Endothelial cell of umbilical vein (primary cell): ENCODE data around the gene GPALPP1. TPM values are rescaled to one million over a fixed set of nuclear protein-coding genes. Genes with fewer than 3 reads are reported as not detected.

Experiments
- BruUV-seq: library from RNA; stranded (reverse); fragments of 400-500 nt; replicated peaks from 2 replicates; lab custom pipeline; 2021; lab: Mats Ljungman, UMichigan
- CTCF ChIA-PET: fragments of 300-600, 350-600 bp; sonication (Branson Sonifier 250); formaldehyde crosslinking; loops from one replicate; lab custom pipeline; 2021; ENCODE audit warnings: antibody characterized with exemption, inconsistent platforms; lab: Charles Lee
- POLR2A ChIA-PET: fragments of 300-600, 350-600 bp; sonication (Branson Sonifier 250); formaldehyde crosslinking; loops from one replicate; lab custom pipeline; 2021; ENCODE audit warnings: antibody characterized with exemption, inconsistent platforms; lab: Charles Lee
- DNase-seq: peaks from one replicate; pipeline ENCODE4 v3.0.0-alpha.2; 2011; ENCODE audit warnings: low read depth, low spot score
- FAIRE-seq: peaks from 2 replicates; lab custom pipeline; 2011; peaks lifted over from hg19 to GRCh38; lab: Jason Lieb, UNC
- H2AFZ ChIP-seq: 2 replicates; pipeline ENCODE4 v1.6.0; 2012; ENCODE audit warnings: low read depth, low read length, control low read depth, inconsistent platforms
- H3K27ac ChIP-seq: 2 replicates; pipeline ENCODE4 v1.5.1; 2011; ENCODE audit warnings: low read depth, mild to moderate bottlenecking, control low read depth, low read length, moderate library complexity; ENCODE audit not compliant: insufficient read depth
- H3K27me3 ChIP-seq, 2 experiments: 2 replicates each; pipeline versions ENCODE4 v1.6.0 to v1.6.1; 2011; ENCODE audit warnings: low read length in 2 of 2, mixed read lengths in 1 of 2; ENCODE audit not compliant: control insufficient read depth in 2 of 2, insufficient read depth in 2 of 2
- H3K36me3 ChIP-seq, 2 experiments: 2 replicates in 1 of 2; 3 replicates in 1 of 2; pipeline ENCODE4 v1.5.1; 2011; ENCODE audit warnings: low read length in 2 of 2, mild to moderate bottlenecking in 1 of 2, moderate library complexity in 1 of 2; ENCODE audit not compliant: control insufficient read depth in 2 of 2, insufficient read depth in 2 of 2; ENCODE audit errors: extremely low read depth in 1 of 2
- H3K4me1 ChIP-seq: 3 replicates; pipeline ENCODE4 v1.5.1; 2011; ENCODE audit warnings: mild to moderate bottlenecking, low read length; ENCODE audit not compliant: control insufficient read depth, insufficient read depth; ENCODE audit errors: extremely low read depth
- H3K4me2 ChIP-seq: 2 replicates; pipeline ENCODE4 v1.6.1; 2011; ENCODE audit warnings: low read length, control low read depth, mixed read lengths; ENCODE audit not compliant: insufficient read depth
- H3K4me3 ChIP-seq, 3 experiments: fragments of 200-600 bp in 1 of 3; sonication (generic), shearing (Covaris generic) in 1 of 3; replicated peaks in 1 of 3; 2 replicates each; pipeline ENCODE4 v1.5.1; 2011 to 2016; ENCODE audit warnings: control low read depth in 3 of 3, low read length in 3 of 3, mild to moderate bottlenecking in 2 of 3, inconsistent platforms in 1 of 3, low read depth in 1 of 3, moderate library complexity in 1 of 3; ENCODE audit not compliant: insufficient read depth in 1 of 3
- H3K79me2 ChIP-seq: 2 replicates; pipeline ENCODE4 v1.6.0; 2012; ENCODE audit warnings: low read length, inconsistent platforms; ENCODE audit not compliant: control insufficient read depth, insufficient read depth
- H3K9ac ChIP-seq: replicated peaks from 2 replicates; pipeline ENCODE3; 2011; ENCODE audit warnings: low read length, control low read depth; ENCODE audit not compliant: insufficient read depth; ENCODE audit errors: extremely low read depth
- H3K9me1 ChIP-seq: replicated peaks from 3 replicates; pipeline ENCODE4 v1.6.0; 2011; ENCODE audit warnings: mild to moderate bottlenecking, low read length; ENCODE audit not compliant: control insufficient read depth, insufficient read depth; ENCODE audit errors: extremely low read depth
- H3K9me3 ChIP-seq: replicated peaks from 2 replicates; pipeline ENCODE4 v1.5.1; 2012; ENCODE audit warnings: low read length, inconsistent platforms; ENCODE audit not compliant: control insufficient read depth, insufficient read depth
- H4K20me1 ChIP-seq: replicated peaks from 2 replicates; pipeline ENCODE3; 2011; ENCODE audit warnings: mild to moderate bottlenecking, low read length; ENCODE audit not compliant: control insufficient read depth, insufficient read depth; ENCODE audit errors: extremely low read depth
- CTCF ChIP-seq, 2 donors: IDR thresholded peaks; 1 replicate in 1 of 2; 2 replicates in 1 of 2; pipeline ENCODE4 v1.5.1; 2011; ENCODE audit warnings: low read length in 2 of 2, mild to moderate bottlenecking in 2 of 2, moderate library complexity in 2 of 2, control low read depth in 1 of 2, inconsistent platforms in 1 of 2, low read depth in 1 of 2; ENCODE audit not compliant: insufficient read depth in 1 of 2; ENCODE audit errors: extremely low read depth in 1 of 2
- EZH2 ChIP-seq: IDR thresholded peaks from 2 replicates; pipeline ENCODE4 v1.6.1; 2012; ENCODE audit warnings: borderline replicate concordance, low read depth, mild to moderate bottlenecking, moderate library complexity, low read length, inconsistent platforms; ENCODE audit not compliant: severe bottlenecking
- FOS ChIP-seq: IDR thresholded peaks from 2 replicates; pipeline ENCODE4 v1.6.1; 2011; ENCODE audit warnings: mild to moderate bottlenecking, low read length, moderate library complexity, borderline replicate concordance; ENCODE audit not compliant: insufficient read depth
- GATA2 ChIP-seq: IDR thresholded peaks from 2 replicates; pipeline ENCODE4 v1.7.0; 2011; ENCODE audit warnings: low read depth, mild to moderate bottlenecking, moderate library complexity, mixed read lengths, low read length; ENCODE audit not compliant: insufficient read length, insufficient read depth
- JUN ChIP-seq: IDR thresholded peaks from 2 replicates; pipeline ENCODE4 v1.6.1; 2011; ENCODE audit warnings: borderline replicate concordance, low read depth; ENCODE audit not compliant: insufficient read length, insufficient read depth
- MAX ChIP-seq: IDR thresholded peaks from 2 replicates; pipeline ENCODE4 v1.6.1; 2011; ENCODE audit not compliant: insufficient read depth, insufficient read length
- MYC ChIP-seq: IDR thresholded peaks from one replicate; pipeline ENCODE4 v1.6.1; 2011; ENCODE audit warnings: mild to moderate bottlenecking, low read depth, low read length
- POLR2A ChIP-seq: IDR thresholded peaks from 2 replicates; pipeline ENCODE4 v1.6.1; 2012; ENCODE audit warnings: low read depth, mild to moderate bottlenecking, control low read depth, low read length
- POLR2AphosphoS5 ChIP-seq: IDR thresholded peaks from 2 replicates; pipeline ENCODE4 v1.6.1; 2012; ENCODE audit warnings: low read depth, mild to moderate bottlenecking, control low read depth, low read length, moderate library complexity; ENCODE audit not compliant: insufficient read depth
- dilution Hi-C: fragments of 300-500 bp; cut with MboI; formaldehyde crosslinking; loops from one replicate; pipeline ENCODE4 v1.15.0; 2019; ENCODE audit warnings: low sequenced_read_pairs; ENCODE audit not compliant: extremely low pct_ligation_motif_present
- intact Hi-C: fragments of 100-400 bp; cut with micrococcal nuclease; formaldehyde crosslinking; loops from one replicate; pipeline ENCODE4 v1.10.0; 2022
- polyA plus RNA-seq, 4 experiments: library from polyadenylated mRNA; depleted of rRNA in 3 of 4; stranded (reverse) in 3 of 4; unstranded in 1 of 4; fragments of >200 nt; gene quantifications; 2 replicates each; pipeline versions ENCODE4 v1.2.1 to v1.2.3, GENCODE V29; 2011 to 2012; ENCODE audit warnings: missing spikeins in 1 of 4
- total RNA-seq: library from RNA; stranded (reverse); gene quantifications from 2 replicates; pipeline ENCODE4 v1.2.3, GENCODE V29; 2021

GPALPP1 gene
- total and polyA plus RNA-seq, 2 donors (not counting 3 experiments of a cell fraction or from before 2014, with no cell fraction given): 8.5 to 28.2 TPM

- DNase-seq: no peak
- H3K9ac ChIP-seq: no peak overlapping the region
- intact Hi-C loops (loop anchor here (10.0 kb wide), 1 partner anchor 1144 kb away; no protein-coding TSS in a partner anchor), dilution Hi-C loops (no loop called here)
- no peaks in the 10 kb centered on the region for H3K9me1 ChIP-seq
- no peaks in the 10 kb centered on the region for H3K9me3 ChIP-seq
- H3K27ac ChIP-seq: no peak overlapping the region
- BruUV-seq: no TSS peak
- no peak for FAIRE-seq
- no peaks in the 10 kb centered on the region for H3K79me2 ChIP-seq
- H3K4me2 ChIP-seq: no peak overlapping the region
- peaks cover 7% of the 10 kb centered on the region for H3K4me1 ChIP-seq
- CTCF ChIA-PET: interaction anchor here (4.2 to 6.8 kb wide), 2 partner anchors 232 to 259 kb away, joined by 143 to 287 read pairs; no protein-coding TSS in a partner anchor
- H3K27me3 ChIP-seq: peaks cover 0 to 4% of the 10 kb centered on the region in 2 experiments
- POLR2A ChIA-PET: no interaction called here
- TF ChIP-seq POLR2A: no peak
- TF ChIP-seq MYC: no peak
- TF ChIP-seq CTCF (IDR thresholded peaks at IDR 0.05; ENCODE audit: extremely low read depth in 1 of 2, insufficient read depth in 1 of 2, low read depth in 1 of 2, low read length in 2 of 2): no peak
- TF ChIP-seq MAX: no peak
- no peak for TF ChIP-seq EZH2
- no peak for TF ChIP-seq FOS
- TF ChIP-seq JUN: no peak
- no peak for TF ChIP-seq POLR2AphosphoS5
- TF ChIP-seq GATA2: no peak
- H3K4me3 ChIP-seq: no peak overlapping the region
- H2AFZ ChIP-seq: no peak overlapping the region
- no peaks in the 10 kb centered on the region for H4K20me1 ChIP-seq
- no peaks in the 10 kb centered on the region for H3K36me3 ChIP-seq
Observed at GRCh38 chr13:45048890-45049407, 59.6 kb downstream of the GPALPP1 start.
